HCT116 (cell line): ENCODE measurements around the gene CDC45. TPM values are rescaled to one million over a fixed set of nuclear protein-coding genes. Genes with fewer than 3 reads are reported as not detected.

Source experiments
- ATAC-seq: fragments of 200-7000 bp; cut with Tn5 transposase; 2 replicates; pipeline ENCODE4 v1.9.1; 2020; ENCODE audit warnings: mild to moderate bottlenecking, moderate library complexity
- BruUV-seq: library from RNA; stranded (reverse); fragments of 400-500 nt; replicated peaks from 2 replicates; lab custom pipeline; 2021; lab: Mats Ljungman, UMichigan
- CTCF ChIA-PET: fragments of 300-600 bp; sonication (Branson Sonifier 250); formaldehyde crosslinking; loops from one replicate; lab custom pipeline; 2021; ENCODE audit warnings: antibody characterized with exemption; lab: Charles Lee
- POLR2A ChIA-PET: fragments of 300-600, 350-600 bp; sonication (Branson Sonifier 250); formaldehyde crosslinking; loops from one replicate; lab custom pipeline; 2021; ENCODE audit warnings: antibody characterized with exemption; lab: Charles Lee
- RAD21 ChIA-PET, 2 experiments: fragments of 300-600 bp; sonication (Branson Sonifier 250); formaldehyde crosslinking; loops; one replicate each; lab custom pipeline; 2023; ENCODE audit warnings: low total read pairs in 2 of 2; ENCODE audit not compliant: uncharacterized antibody in 2 of 2, unreplicated experiment in 2 of 2, low non-redundant PET in 1 of 2; lab: Charles Lee
- DNase-seq: peaks from one replicate; pipeline ENCODE4 v3.0.0-alpha.2; 2010; ENCODE audit warnings: low read depth, low spot score
- H2AFZ ChIP-seq: fragments of 200-600 bp; shearing (Covaris generic), sonication (generic); 2 replicates; pipeline ENCODE4 v1.6.1; 2017; ENCODE audit warnings: low read depth, mixed run types, mixed read lengths, antibody characterized with exemption, low read length; ENCODE audit not compliant: poor library complexity, severe bottlenecking
- H3K27ac ChIP-seq: 2 replicates; pipeline ENCODE4 v1.5.1; 2012; ENCODE audit warnings: low read depth, low read length
- H3K27me3 ChIP-seq: fragments of 200-600 bp; sonication (generic); 2 replicates; pipeline ENCODE4 v1.6.1; 2016; ENCODE audit warnings: mixed run types, low read length, mixed read lengths; ENCODE audit not compliant: insufficient read depth
- H3K36me3 ChIP-seq, 2 experiments: fragments of 200-500 bp in 1 of 2; fragments of 200-600 bp in 1 of 2; sonication (Bioruptor generic) in 1 of 2; sonication (generic) in 1 of 2; 2 replicates each; pipeline versions ENCODE4 v1.5.1 to v1.6.1; 2014 to 2016; ENCODE audit warnings: low read length in 2 of 2, inconsistent platforms in 1 of 2, mixed read lengths in 1 of 2, mixed run types in 1 of 2; ENCODE audit not compliant: insufficient read depth in 2 of 2, control insufficient read depth in 1 of 2
- H3K4me1 ChIP-seq, 2 experiments: fragments of 200-600 bp in 1 of 2; sonication (generic) in 1 of 2; 2 replicates each; pipeline versions ENCODE4 v1.5.1 to v1.6.1; 2012 to 2017; ENCODE audit warnings: low read length in 2 of 2, inconsistent platforms in 1 of 2, mild to moderate bottlenecking in 1 of 2, mixed read lengths in 1 of 2, mixed run types in 1 of 2, moderate library complexity in 1 of 2; ENCODE audit not compliant: insufficient read depth in 2 of 2, control insufficient read depth in 1 of 2
- H3K4me2 ChIP-seq: fragments of 200-600 bp; sonication (generic); 2 replicates; pipeline ENCODE4 v1.6.1; 2017; ENCODE audit warnings: mixed run types, low read length, mixed read lengths
- H3K4me3 ChIP-seq, 2 experiments: fragments of 200-600 bp in 1 of 2; sonication (generic) in 1 of 2; replicated peaks in 1 of 2; 2 replicates each; pipeline ENCODE4 v1.5.1; 2011 to 2016; ENCODE audit warnings: low read length in 2 of 2, control low read depth in 1 of 2, low read depth in 1 of 2, mild to moderate bottlenecking in 1 of 2, mixed read lengths in 1 of 2, mixed run types in 1 of 2
- H3K79me2 ChIP-seq: fragments of 200-600 bp; sonication (generic); 2 replicates; pipeline ENCODE4 v1.6.1; 2017; ENCODE audit warnings: mild to moderate bottlenecking, mixed run types, low read length, moderate library complexity, mixed read lengths; ENCODE audit not compliant: insufficient read depth
- H3K9ac ChIP-seq: fragments of 200-600 bp; sonication (generic); 2 replicates; pipeline ENCODE4 v1.6.1; 2016; ENCODE audit warnings: low read length, mixed read lengths
- H3K9me2 ChIP-seq: fragments of 200-600 bp; sonication (generic), shearing (Covaris generic); 2 replicates; pipeline ENCODE4 v1.6.1; 2017; ENCODE audit warnings: mixed run types, mild to moderate bottlenecking, moderate library complexity; ENCODE audit not compliant: insufficient read depth
- H3K9me3 ChIP-seq, 2 experiments: fragments of 200-500 bp in 1 of 2; fragments of 200-600 bp in 1 of 2; sonication (Bioruptor generic) in 1 of 2; sonication (generic) in 1 of 2; 2 replicates each; pipeline ENCODE4 v1.6.1; 2014 to 2017; ENCODE audit warnings: low read length in 2 of 2, mixed read lengths in 2 of 2, inconsistent platforms in 1 of 2, low read depth in 1 of 2, mild to moderate bottlenecking in 1 of 2, mixed run types in 1 of 2, moderate library complexity in 1 of 2; ENCODE audit not compliant: control insufficient read depth in 1 of 2, insufficient read depth in 1 of 2
- H4K20me1 ChIP-seq: fragments of 200-600 bp; sonication (generic), shearing (Covaris generic); 2 replicates; pipeline ENCODE4 v1.6.1; 2017; ENCODE audit warnings: mixed run types, mild to moderate bottlenecking, moderate library complexity; ENCODE audit not compliant: insufficient read depth
- CBX3 ChIP-seq: IDR thresholded peaks from 2 replicates; pipeline ENCODE4 v1.6.1; 2012; ENCODE audit warnings: low read depth
- EGR1 ChIP-seq: IDR thresholded peaks from 2 replicates; pipeline ENCODE4 v1.6.1; 2012; ENCODE audit warnings: low read depth
- ELF1 ChIP-seq: IDR thresholded peaks from 2 replicates; pipeline ENCODE4 v1.6.1; 2012; ENCODE audit warnings: low read depth, borderline replicate concordance
- EZH2 ChIP-seq: fragments of 200-600 bp; sonication (generic); IDR thresholded peaks from 2 replicates; pipeline ENCODE4 v1.6.1; 2017; ENCODE audit warnings: antibody characterized with exemption, mixed run types
- EZH2phosphoT487 ChIP-seq: fragments of 200-600 bp; IDR thresholded peaks from 2 replicates; pipeline ENCODE4 v1.6.1; 2018; ENCODE audit warnings: antibody characterized with exemption, borderline replicate concordance
- FOSL1 ChIP-seq: IDR thresholded peaks from 2 replicates; pipeline ENCODE4 v1.6.1; 2012; ENCODE audit warnings: low read depth
- JUND ChIP-seq: IDR thresholded peaks from 2 replicates; pipeline ENCODE4 v1.6.1; 2012
- POLR2A ChIP-seq: IDR thresholded peaks from 2 replicates; pipeline ENCODE4 v1.7.0; 2011; ENCODE audit warnings: borderline replicate concordance; ENCODE audit not compliant: insufficient read depth, insufficient read length; ENCODE audit errors: extremely low read depth
- POLR2AphosphoS5 ChIP-seq: IDR thresholded peaks from 2 replicates; pipeline ENCODE4 v1.6.1; 2011; ENCODE audit warnings: mild to moderate bottlenecking, low read depth, low read length, moderate library complexity
- RAD21 ChIP-seq: IDR thresholded peaks from 2 replicates; pipeline ENCODE4 v1.6.1; 2012; ENCODE audit warnings: low read depth, mild to moderate bottlenecking
- REST ChIP-seq: IDR thresholded peaks from 2 replicates; pipeline ENCODE4 v1.6.1; 2012; ENCODE audit warnings: low read depth
- SP1 ChIP-seq: IDR thresholded peaks from 2 replicates; pipeline ENCODE4 v1.6.1; 2012; ENCODE audit warnings: low read depth
- SRF ChIP-seq: IDR thresholded peaks from 2 replicates; pipeline ENCODE4 v1.6.1; 2012; ENCODE audit warnings: low read depth
- YY1 ChIP-seq: IDR thresholded peaks from 2 replicates; pipeline ENCODE4 v1.6.1; 2011; ENCODE audit warnings: low read length, low read depth, moderate library complexity, mild to moderate bottlenecking; ENCODE audit not compliant: insufficient replicate concordance; ENCODE audit errors: extremely low read depth
- ZFX ChIP-seq: fragments of 450-650 bp; IDR thresholded peaks from 2 replicates; pipeline ENCODE4 v1.6.1; 2017
- ZNF274 ChIP-seq: fragments of 200-500 bp; sonication (Bioruptor generic); IDR thresholded peaks from 2 replicates; pipeline ENCODE4 v1.6.1; 2014; ENCODE audit warnings: mild to moderate bottlenecking, low read depth, low read length, inconsistent platforms
- intact Hi-C: fragments of 100-400 bp; cut with micrococcal nuclease; formaldehyde crosslinking; loops from 2 replicates; pipeline ENCODE4 v1.10.0; 2022
- total RNA-seq: library from RNA; stranded (reverse); gene quantifications from one replicate; pipeline ENCODE4 v1.2.1, GENCODE V29; 2021; ENCODE audit not compliant: unreplicated experiment
- TF ChIP-seq, protein P1 (sequence below): IDR thresholded peaks from 2 replicates; pipeline ENCODE4 v1.6.1; 2012
- TF ChIP-seq, protein P2 (sequence below): IDR thresholded peaks from 2 replicates; pipeline ENCODE4 v1.6.1; 2011; ENCODE audit warnings: mild to moderate bottlenecking, low read length, moderate library complexity; ENCODE audit not compliant: insufficient replicate concordance; ENCODE audit errors: extremely low read depth

The CDC45 gene
- total RNA-seq, 1 experiment from 2014 or later: 43.4 TPM

DNA sequence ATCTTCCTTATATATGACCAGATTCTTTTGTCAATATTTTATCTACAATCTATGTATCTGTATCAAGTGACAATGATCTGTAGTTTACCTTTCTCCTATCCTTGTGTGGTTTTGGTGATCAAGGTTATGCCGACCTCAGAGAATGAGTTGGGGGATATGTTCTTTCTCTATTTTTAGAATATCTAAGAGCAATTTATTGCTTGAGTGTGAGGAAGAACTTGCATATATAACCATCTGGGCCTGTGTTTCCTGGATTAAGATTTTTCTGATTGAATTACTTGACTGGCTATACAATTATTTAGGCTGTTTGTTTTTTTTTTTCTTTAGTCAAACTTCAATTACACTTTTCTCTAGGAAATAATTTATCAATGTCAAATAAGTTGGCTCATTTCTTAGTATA lies 18.2 kb upstream of the CDC45 start:
- Histone ChIP-seq H3K4me2 (no peak overlapping the region), H3K27ac (no peak overlapping the region), H3K9me2 (no peaks in the 10 kb centered on the region), H3K9me3 (no peaks in the 10 kb centered on the region), H3K79me2 (0 out of 2 replicates have a peak, but pooled peaks cover 4% of the 10 kb centered on the region), H3K27me3 (no peaks in the 10 kb centered on the region), H3K4me1 (no peaks in the 10 kb centered on the region), H3K4me3 (no peak overlapping the region), H2AFZ (no peak overlapping the region), H4K20me1 (no peaks in the 10 kb centered on the region), H3K9ac (no peak overlapping the region), H3K36me3 (peaks cover 40 to 46% of the 10 kb centered on the region in 2 experiments)
- ChIA-PET RAD21 (no interaction called here), CTCF (no interaction called here), POLR2A (interaction anchor here (1.8 kb wide), 1 partner anchor 16 kb away, joined by 5 read pairs; no protein-coding TSS in a partner anchor)
- ATAC-seq: no peak
- DNase-seq: no peak
- TF ChIP-seq, protein P1, sequence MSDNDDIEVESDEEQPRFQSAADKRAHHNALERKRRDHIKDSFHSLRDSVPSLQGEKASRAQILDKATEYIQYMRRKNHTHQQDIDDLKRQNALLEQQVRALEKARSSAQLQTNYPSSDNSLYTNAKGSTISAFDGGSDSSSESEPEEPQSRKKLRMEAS: no peak
- TF ChIP-seq EZH2: no peak
- TF ChIP-seq REST: no peak
- no peak for TF ChIP-seq EZH2phosphoT487
- TF ChIP-seq EGR1: no peak
- no peak for TF ChIP-seq RAD21
- no peak for TF ChIP-seq FOSL1
- TF ChIP-seq, protein P2, sequence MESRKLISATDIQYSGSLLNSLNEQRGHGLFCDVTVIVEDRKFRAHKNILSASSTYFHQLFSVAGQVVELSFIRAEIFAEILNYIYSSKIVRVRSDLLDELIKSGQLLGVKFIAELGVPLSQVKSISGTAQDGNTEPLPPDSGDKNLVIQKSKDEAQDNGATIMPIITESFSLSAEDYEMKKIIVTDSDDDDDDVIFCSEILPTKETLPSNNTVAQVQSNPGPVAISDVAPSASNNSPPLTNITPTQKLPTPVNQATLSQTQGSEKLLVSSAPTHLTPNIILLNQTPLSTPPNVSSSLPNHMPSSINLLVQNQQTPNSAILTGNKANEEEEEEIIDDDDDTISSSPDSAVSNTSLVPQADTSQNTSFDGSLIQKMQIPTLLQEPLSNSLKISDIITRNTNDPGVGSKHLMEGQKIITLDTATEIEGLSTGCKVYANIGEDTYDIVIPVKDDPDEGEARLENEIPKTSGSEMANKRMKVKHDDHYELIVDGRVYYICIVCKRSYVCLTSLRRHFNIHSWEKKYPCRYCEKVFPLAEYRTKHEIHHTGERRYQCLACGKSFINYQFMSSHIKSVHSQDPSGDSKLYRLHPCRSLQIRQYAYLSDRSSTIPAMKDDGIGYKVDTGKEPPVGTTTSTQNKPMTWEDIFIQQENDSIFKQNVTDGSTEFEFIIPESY: no peak
- no peak for TF ChIP-seq SP1
- no peak for TF ChIP-seq CBX3
- no peak for TF ChIP-seq ZNF274
- no peak for TF ChIP-seq POLR2A
- TF ChIP-seq YY1: no peak
- no peak for TF ChIP-seq ELF1
- TF ChIP-seq ZFX: no peak
- TF ChIP-seq JUND: no peak
- TF ChIP-seq POLR2AphosphoS5: no peak
- TF ChIP-seq SRF: no peak
- BruUV-seq: no TSS peak
- intact Hi-C loops: no loop called here
